A375 (cell line): ENCODE measurements around the gene ZNG1C. TPM values are rescaled to one million over a fixed set of nuclear protein-coding genes. Genes with fewer than 3 reads are reported as not detected.

ENCODE experiments used
- total RNA-seq: library from RNA; depleted of rRNA; stranded (reverse); fragments of >200 nt; shearing (Covaris generic); gene quantifications from 2 replicates; pipeline ENCODE4 v1.2.3, GENCODE V29; 2014; rRNA removed

Gene ZNG1C
- total RNA-seq = 10.4 and 105 TPM in 2 replicates

GRCh38 chr9:68241683-68242082 lies at the start of gene ZNG1C:
TSS of gene ZNG1C (plus strand) at chr9:68241983. CDS start at chr9:68242032, 49 bp downstream.

GRCh38 chr9:68302567-68302966 lies 60.8 kb downstream of the ZNG1C start, which contains the start of gene FOXD4L3:
TSS of gene FOXD4L3 (plus strand) at chr9:68302867. CDS start at chr9:68302952, 85 bp downstream.

Other genes with a start within 250 kb of the ZNG1C start
- gene FOXD4L3, start 60.9 kb downstream of the ZNG1C start, total RNA-seq = not detected in 2 replicates
- gene PGM5, start 114.6 kb downstream of the ZNG1C start, total RNA-seq = 1.5 and 3.2 TPM in 2 replicates